Activated CD4-positive, CD25-positive, alpha-beta regulatory T cell treated with anti-CD3 and anti-CD28 coated beads, Interleukin-2, amount 50 U/mL, for 16 hours (primary cell): ENCODE results near the gene MEF2C.
"Not testable (repeated sequence)": the region's sequence is repeated elsewhere in the genome, so short reads cannot be mapped to it uniquely, and the experiment has no call there.

Experiments used
- DNase-seq: peaks from one replicate; pipeline ENCODE4 v3.0.0-alpha.2; 2020; ENCODE audit warnings: low read depth, low spot score

MEF2C gene

GRCh38 chr5:88883059-88883835 is at the start of gene MEF2C:
TSS of gene MEF2C (minus strand) at chr5:88883184. CDS start at chr5:88823788, 59,396 bp downstream.
- DNase-seq, result no peak

DNA sequence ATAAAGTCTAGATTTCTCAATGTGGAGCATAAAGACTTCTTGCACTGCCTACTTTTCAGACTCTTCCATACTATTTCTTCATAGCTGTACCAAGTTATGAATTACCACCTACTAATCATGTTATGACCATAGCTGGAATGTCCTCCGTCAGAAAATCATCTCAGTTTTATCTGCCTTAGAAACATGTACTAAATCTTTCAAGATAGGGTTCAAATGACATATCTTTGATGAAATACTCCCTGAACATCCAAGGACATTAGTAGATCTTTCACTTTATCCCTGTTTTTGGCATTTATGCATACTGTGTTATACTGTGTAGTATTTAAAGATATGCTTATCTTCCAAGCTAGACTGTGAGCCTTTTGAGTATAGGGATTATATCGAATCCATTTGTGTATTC is 49.6 kb upstream of the MEF2C start:
- no peak for DNase-seq

DNA sequence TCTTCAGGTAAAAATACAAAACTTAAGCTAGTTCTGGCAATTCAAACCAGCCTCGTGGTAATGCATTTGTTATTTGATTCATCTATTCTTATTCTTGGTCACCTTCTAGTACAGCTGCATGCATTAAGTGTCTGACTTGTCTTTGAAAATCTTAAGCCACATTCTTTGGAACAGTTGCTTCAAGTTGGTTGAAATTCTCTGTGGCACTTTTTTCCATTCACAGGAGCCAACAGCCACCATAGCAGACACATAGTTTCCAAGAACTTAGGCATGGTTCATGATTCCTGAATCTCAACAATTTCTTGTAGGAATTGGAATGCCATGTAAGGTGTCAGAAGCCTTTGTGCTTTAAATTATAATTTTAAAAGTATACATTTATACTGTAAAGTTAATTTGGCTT is 47.4 kb upstream of the MEF2C start:
- DNase-seq, result no peak

GRCh38 chr5:88929385-88929784 is 46.4 kb upstream of the MEF2C start:
- no peak for DNase-seq

DNA sequence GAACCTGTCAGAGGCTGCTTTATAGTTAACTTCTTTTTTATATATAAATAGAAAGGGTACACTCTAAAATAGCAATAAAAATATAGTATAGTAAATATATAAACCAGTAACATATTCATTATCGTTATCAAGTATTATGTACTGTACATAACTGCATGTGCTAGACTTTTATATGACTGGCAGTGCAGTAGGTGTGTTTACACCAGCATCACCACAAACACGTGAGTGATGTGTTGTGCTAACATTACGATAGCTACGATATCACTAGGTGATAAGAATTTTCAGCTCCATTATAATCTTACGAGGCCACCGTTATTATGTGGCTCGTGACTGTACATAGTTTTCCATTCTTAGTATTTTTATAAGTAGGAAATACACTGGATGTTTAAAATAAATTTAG is 43.8 kb upstream of the MEF2C start:
- DNase-seq, result no peak

DNA sequence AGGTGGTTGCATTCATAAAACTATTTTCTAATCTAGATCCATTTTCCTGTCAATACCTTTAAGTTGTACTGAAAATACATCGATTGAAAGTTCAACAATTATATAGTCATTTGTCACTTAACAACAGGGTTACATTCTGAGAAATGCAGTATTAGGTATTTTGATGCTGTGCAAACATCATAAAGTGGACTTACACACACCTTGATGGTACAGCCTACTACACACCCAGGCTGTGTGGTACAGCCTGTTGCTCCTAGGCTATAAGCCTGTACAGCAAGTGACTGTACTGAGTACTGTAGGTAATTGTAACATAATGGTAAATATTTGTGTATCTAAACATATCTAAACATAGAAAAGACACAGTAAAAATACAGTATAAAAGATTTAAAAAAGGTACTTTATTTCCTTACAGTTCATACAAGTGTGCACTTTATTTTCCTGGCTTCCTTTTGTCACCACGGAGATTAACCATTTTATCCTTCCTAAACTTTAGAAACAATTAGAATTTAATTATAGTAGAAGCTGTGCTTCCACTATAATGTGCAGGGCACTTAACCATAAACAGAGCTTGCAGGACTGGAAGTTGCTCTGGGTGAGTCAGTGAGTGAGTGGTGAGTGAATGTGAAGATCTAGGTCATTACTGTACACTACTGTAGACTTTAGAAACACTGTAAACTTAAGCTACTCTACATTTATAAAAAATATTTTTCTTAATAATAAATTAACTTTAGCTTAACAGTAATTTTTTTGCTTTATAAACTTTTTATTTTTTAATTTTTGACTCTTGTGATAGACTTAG is 42.9 kb upstream of the MEF2C start:
- DNase-seq, result no peak

GRCh38 chr5:88924330-88924657 is 41.3 kb upstream of the MEF2C start:
- DNase-seq, result no peak

DNA sequence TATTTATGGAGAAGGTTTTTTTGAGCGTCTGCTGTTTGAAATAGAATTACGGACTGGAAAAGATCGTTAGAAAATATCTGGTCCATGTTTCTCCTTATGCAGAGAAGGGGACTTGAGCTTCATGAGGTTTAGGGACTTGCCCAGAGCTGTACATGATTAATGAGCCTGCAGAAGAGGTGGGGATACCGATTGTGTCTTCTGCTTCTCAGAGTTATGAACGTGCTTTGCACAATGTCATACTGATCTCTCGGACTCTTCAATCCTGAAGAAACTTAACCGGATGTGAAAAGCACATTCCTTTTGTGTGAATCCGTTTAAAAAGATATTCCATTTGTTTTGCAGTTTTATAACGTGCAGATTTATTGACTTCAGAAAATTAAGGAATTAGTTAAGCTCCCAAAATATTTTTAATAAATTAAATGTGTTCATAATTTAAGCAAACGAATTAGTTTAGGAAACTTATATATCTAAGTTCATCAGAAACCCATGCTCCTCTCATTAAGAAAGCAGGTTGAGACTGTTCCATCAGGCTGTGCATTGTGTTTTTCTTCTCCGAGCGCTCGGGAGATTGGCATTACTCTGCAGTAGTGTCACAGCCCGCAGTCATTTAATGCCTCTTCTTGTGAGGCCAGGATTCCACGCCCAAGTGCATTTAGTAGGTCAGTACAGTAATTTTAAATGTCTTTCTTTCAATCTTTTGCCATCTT is 40.8 kb upstream of the MEF2C start:
- no peak for DNase-seq

DNA sequence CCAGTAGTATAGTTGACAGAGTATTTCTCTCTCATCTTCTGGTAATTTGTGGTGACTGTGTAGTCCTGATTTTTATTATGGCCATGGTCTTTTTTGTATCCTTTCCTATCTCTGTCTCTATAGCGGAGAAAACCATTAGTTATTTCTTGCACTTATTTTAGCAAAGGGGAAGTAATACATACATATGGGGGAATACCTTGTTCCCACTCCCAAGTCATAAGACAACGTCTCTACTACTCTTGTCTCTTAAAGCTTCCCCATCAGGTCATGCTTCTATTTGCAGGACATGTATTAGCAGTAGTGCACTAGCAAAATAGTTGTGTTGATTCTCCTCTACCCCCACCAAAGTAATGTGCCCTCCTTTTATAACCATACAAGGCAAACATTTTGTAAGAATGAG is 29.8 kb upstream of the MEF2C start:
- DNase-seq, result not testable (repeated sequence)

- DNase-seq, result not testable (repeated sequence)
These were observed 28.1 kb upstream of the MEF2C start for GRCh38 chr5:88911059-88911572.

GRCh38 chr5:88904478-88904877 is 21.5 kb upstream of the MEF2C start:
- not testable (repeated sequence) for DNase-seq

- not testable (repeated sequence) for DNase-seq
These were observed 21.0 kb upstream of the MEF2C start for GRCh38 chr5:88903966-88904365.

DNA sequence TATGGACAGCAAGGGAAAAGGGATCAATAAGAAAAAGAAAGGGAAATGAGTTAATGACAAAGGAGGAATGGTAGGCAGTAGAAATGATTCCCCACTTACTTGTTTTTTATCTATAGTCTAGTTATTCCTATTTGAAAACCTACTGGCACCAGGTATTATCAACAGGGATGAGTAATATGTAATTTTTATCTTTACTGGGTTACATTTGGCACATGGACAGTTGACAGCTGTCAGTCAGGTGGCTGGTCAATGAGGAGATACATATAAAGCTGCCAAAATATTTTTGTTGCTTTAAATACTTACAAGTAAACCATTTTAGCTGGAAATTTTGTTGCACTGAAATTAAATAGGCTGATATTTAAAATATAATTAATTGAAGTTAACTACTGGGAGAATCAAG is 18.1 kb upstream of the MEF2C start:
- DNase-seq, result not testable (repeated sequence)

- DNase-seq, result no peak
These were observed 16.2 kb upstream of the MEF2C start for GRCh38 chr5:88899096-88899737.

- no peak for DNase-seq
These were observed 14.8 kb upstream of the MEF2C start for GRCh38 chr5:88897748-88898147.

DNA sequence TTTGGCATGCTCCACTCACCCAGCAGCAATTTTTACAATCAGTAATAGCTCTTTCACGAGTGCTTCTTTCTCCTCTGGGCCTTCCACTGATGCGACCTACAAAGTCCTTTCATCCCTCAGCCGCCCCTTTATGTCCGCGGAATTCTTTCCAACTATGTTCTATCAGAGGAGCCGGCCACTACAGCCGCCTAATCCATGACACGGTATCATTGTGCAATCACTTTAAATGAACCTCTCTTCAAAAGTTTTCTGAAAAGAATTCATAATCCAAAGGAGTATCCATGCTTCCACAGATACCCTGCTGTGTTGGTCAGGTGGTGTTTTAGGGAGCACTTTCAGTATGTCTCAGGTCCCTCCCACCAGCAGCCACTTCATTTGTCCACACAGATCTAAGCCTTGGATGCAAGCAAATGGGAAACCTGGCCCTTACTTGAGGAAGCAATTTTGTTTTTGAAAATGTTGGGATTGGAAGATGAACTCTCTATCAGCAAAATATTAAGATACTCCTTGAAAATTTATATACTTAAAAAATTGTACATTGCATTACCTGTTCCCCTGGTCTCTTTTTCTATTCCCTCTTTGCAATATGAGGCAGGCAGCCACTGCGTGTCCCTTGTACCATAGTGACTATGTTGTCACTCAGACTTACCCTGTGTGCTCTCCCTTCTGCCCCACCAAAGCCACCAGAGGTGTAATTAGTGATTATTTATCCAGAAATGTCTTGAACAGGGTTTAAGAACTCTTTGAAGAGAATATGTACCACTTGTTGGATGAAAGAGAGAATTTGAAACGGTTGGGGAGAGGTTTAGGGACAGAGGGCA is 12.9 kb upstream of the MEF2C start:
- no peak for DNase-seq

DNA sequence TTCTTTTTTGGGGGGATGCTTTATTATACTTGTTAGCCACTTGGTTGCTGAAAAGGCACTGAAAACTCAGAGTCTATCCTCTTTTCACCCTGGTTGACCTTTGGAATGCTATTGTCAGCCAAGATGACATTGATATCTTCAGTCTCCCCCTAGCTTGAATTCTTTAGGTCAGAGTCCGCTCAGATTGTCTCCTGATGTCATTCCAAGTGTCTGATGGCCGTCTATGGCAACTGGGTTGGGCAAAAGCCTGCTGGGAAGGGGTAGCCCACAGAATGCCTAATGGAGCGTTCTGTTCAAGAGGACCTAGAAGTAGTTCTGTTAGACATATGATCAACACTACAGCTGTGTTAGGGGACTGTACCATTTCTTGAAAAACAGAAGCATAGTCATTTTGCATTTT is 9.7 kb upstream of the MEF2C start:
- no peak for DNase-seq

DNA sequence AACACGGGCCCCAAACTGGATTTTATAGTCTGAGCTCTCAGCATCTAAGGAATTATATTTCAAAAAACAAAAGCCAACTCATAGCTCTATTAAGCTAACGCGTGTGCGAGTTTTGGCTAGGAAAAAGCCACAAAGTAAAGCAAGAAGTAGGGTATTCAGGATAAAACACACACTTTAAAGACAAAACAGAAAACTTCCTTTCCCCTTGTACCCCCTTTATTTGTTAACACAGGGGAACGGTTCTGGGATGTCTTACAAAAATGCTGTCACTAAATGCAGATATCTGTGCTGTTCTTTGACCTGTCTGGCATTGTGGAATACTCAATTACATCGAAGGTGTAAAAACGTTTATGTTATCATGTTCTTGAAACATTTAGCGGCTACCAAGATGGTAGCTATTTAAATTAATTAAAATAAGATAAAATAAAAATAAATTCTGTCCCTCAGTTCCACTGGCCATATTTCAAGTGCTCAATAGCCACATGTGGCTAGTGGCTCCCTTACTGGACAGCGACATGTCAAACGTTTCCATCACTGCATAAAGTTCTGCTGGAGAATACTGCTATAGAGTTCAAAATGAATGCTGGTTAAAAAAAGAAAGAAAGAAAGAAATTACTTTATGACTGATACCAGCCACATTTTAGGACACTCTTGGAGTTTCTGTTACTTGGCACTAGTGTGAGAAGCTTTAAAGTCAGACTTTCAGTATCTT is 7.2 kb upstream of the MEF2C start:
- DNase-seq, result no peak

GRCh38 chr5:88889189-88890069 is 6.4 kb upstream of the MEF2C start:
- DNase-seq, result no peak
